ENCODE measurements around the gene KLK4. TPM values are rescaled to one million over a fixed set of nuclear protein-coding genes. Genes with fewer than 3 reads are reported as not detected.
"Not testable (repeated sequence)": the region's sequence is repeated elsewhere in the genome, so short reads cannot be mapped to it uniquely, and the experiment has no call there.

The KLK4 gene
- total RNA-seq, 1 donor from 2014 or later = not detected

DNA sequence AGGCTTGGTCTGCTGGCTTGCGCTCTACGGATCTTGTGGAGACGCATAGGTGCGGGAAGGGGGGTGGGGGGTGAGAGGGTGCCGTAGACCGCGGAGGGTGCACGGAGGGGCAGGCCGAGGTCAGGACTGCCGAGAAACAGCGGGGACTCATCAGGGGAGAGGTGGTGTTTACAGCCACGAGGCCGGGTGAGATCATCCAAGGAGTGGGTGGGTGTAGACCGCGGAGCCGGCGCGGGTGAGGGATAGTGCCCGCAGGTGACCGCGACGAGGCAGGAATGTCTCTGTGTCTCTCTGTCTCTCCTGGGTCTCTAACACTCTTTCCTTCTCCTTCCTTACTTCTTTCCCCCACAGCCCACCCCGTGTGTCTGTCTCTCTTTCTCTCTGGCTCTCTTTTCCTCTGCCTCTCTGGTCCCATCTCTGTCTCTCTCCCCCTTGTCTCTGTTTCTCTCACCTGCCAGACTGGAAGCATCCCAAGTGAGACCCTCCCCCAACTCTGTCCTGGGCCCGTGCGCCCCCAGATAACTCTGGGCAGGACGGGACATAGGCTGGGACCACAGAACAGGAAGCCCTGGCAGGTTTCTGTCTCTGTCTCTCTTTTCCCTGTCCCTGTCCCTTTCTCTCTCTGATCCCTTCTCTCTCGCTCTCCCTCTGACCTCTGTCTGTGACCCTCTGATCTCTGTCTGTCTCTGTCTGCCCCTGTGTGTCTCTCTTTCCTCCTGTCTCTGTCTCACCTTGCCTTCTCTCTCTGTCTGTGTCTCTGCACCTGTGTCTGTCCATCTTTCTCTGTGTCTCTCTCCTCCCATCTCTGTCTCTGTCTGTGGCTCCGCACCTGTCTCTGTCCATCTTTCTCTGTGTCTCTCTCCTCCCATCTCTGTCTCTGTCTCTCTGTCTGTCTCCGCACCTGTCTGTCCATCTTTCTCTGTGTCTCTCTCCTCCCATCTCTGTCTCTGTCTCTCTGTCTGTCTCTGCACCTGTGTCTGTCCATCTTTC is 1.8 kb upstream of the KLK4 start:
- no peak for DNase-seq (ENCODE audit: low read depth in 2 of 2)

DNA sequence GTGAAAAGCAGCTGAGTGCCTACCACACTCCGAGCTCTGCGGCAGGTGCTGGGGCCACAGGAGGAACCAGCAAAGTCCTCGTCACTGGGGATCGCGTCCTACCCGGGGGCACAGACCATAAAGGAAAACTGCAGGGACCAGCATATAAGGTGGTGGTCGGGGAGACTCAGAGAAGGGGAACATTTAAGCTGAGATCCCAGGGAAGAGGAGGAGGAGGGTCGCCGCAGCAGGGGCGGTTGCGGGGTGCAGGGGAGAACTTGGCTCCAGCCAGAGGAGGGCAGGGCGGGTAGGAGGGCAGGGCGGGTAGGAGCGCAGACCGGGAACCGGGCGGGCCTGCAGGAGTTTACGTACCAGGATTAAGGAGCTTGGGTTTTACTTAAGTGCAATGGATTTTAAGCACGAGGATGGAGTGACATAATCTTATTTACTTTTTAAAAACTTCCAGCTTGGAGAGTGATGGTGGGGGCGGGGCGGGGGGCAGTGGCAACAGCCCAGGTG is 956 bp upstream of the KLK4 start:
- DNase-seq (ENCODE audit: low read depth in 2 of 2) = no peak

- no peak for DNase-seq (ENCODE audit: low read depth in 2 of 2)
Observed at GRCh38 chr19:50910722-50911121, 473 bp downstream of the KLK4 start.

DNA sequence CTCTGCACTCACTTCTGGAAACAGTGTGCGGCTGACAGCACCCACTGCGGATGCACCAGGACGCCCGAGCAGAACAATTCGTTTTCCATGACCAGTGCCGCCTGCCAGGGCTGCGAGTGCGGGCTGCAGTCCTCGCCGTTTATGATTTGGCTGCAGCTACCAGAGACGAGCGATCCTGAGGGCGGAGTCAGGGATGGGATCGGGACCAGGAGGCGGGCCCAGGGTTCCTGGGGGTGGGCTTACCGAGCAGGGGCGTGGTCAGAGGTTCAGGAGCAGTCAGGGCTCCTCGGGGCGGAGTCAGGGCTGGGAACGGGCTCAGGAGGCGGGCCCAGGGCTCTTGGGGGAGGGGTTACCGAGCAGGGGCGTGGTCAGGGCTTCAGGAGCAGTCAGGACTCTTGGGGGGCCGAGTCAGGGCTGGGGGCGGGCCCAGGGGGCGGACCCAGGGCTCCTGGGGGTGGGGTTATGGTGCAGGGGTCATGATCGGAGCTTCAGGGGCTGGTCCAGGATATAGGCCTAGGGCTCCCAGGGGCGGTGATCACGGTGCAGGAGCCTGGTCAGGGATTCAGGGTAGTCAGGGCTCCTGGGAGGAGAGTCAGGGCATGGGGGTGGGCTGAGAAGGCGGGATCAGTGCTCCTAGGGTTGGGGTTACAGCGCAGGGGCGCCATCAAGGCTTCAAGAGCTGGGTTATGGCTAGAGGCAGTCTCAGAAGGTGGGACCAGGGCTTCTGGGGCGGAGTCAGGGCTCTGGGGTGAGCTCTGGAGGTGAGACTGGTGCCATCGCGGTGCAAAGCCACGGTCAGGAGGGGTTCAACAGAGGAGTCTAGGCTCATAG is 1.7 kb downstream of the KLK4 start:
- DNase-seq (ENCODE audit: low read depth in 2 of 2) = peak in 1 of 2 donors; percentile 62

GRCh38 chr19:50908336-50908735 is 2.9 kb downstream of the KLK4 start:
- no peak for DNase-seq (ENCODE audit: low read depth in 2 of 2)

DNA sequence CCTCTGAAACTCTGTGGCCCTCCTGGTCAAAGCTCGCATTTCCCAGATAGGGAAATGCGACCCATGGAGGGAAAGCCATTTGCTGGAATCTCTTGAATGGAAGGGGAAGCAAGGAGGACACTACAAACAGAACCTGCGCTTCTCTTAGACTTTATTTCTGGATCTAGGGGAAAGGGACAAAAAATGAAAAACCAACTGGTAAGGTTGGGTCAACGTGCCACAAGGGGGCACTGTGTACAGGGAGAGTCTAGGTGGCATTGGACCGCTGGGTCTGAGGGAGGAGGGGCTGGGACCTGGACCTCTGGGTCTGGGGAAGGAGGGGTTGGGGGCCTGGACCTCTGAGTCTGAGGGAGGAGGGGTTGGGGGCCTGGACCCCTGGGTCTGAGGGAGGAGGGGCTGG is 5.0 kb downstream of the KLK4 start:
- DNase-seq (ENCODE audit: low read depth in 2 of 2) = peak; percentile 16 to 38

GRCh38 chr19:50902640-50903039 is 8.6 kb downstream of the KLK4 start:
- DNase-seq (ENCODE audit: low read depth in 2 of 2) = no peak

- no peak for DNase-seq (ENCODE audit: low read depth in 2 of 2)
Observed at GRCh38 chr19:50899569-50899968, 11.6 kb downstream of the KLK4 start.

GRCh38 chr19:50898018-50898417 is 13.2 kb downstream of the KLK4 start:
- DNase-seq (ENCODE audit: low read depth in 2 of 2) = no peak

- DNase-seq (ENCODE audit: low read depth in 2 of 2) = no peak
Observed at GRCh38 chr19:50897612-50898011, 13.6 kb downstream of the KLK4 start.

DNA sequence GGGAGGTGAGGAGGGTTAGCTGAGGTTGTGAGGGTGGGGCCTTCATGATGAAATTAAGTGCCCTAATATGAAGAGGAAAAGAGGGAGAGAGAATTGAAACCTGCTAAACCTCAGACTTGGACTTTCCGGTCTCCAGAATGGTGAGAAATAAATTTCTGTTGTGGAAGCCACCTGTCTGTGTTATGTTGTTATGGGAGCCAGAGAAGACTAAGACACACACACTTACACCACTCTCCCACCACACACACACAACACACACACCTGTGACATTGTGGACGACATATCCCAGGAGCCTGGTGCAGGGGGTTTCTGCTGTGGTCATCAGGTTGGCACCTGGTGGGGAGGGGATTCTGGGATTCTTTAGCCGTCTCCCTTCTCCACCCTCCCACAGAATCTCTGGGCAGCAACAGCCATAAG is 14.0 kb downstream of the KLK4 start:
- DNase-seq (ENCODE audit: low read depth in 2 of 2) = no peak

DNA sequence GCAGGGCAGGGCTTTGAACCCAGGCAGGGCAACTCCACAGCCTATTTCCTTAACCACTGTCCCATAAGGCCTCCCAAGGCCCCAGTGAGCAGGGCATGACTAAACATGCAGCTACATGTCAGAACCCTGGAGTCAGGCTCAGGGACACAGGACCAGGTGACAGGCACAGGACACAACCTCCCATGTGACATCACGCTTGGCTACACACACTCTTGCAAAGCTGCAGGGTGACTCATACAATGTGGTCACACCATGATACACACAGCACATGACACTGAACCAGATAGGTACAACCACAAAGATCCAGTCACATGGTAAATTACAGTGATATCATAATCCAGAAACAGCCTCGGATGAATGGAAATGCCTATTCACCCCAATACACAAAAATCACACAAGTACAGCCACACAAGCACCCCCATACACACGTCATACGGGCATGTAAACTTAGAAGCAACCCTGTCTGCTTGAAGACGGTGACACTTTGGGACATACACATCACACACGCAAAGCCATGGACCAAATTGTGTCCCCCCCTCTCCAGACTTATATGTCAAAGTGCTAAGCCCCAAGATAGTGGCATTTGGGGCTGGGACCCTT is 14.5 kb downstream of the KLK4 start:
- peak in 1 of 2 donors; percentile 10 for DNase-seq (ENCODE audit: low read depth in 2 of 2)

DNA sequence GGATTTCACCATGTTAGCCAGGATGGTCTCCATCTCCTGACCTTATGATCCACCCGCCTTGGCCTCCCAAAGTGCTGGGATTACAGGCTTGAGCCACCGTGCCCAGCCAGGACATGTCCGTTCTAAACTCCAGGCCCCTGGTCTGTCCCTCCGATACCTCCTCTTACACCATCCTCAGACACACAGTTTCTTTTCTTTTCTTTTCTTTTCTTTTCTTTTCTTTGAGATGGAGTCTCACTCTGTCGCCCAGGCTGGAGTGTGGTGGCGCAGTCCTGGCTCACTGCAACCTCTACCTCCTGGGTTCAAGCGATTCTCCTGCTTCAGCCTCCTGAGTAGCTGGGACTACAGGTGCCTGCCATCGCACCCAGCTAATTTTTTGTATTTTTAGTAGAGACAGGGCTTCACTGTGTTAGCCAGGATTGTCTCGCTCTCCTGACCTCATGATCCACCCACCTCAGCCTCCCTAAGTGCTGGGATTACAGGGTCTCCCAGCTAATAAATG is 15.1 kb downstream of the KLK4 start:
- DNase-seq (ENCODE audit: low read depth in 2 of 2) = not testable (repeated sequence)

DNA sequence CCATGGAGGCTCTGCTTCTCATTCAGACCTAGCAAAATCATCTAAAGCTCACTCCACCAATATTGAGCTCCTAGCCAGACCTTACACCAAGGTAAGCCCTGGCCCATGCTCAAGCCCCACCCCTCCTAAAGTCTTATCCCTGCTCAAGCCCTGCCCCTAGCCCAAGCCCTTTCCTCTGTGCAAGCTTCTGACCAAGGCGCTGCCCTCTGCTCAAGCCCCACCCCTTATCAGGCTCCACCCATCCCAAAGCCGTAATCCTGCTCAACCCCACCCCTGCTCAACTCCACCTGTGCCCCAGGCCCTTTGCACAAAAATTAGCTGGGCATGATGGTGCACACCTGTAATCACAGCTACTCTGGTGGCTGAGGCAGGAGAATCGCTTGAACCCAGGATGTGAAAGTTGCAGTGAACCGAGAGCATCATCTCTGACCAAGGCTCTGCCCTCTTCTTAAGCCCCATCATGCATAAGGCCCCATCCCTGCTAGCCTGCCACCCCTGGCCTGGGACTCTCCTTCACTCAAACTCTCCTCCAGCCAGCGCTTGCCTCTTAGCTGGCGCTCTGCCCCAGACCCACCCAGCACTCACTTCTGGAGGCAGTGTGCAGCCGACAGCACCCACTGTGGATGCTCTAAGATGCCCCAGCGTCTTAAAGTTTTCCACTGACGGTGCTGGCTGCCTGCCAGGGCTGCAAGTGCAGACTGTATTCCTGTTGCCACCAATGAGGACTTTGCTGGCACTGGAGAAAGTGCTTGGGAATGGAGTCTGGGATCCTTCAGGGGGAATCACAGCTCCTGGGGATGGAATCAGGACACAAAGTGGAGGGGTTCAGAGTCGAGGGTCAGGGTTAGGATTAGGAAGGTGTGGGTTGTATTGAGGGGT is 16.5 kb downstream of the KLK4 start:
- DNase-seq (ENCODE audit: low read depth in 2 of 2) = no peak

DNA sequence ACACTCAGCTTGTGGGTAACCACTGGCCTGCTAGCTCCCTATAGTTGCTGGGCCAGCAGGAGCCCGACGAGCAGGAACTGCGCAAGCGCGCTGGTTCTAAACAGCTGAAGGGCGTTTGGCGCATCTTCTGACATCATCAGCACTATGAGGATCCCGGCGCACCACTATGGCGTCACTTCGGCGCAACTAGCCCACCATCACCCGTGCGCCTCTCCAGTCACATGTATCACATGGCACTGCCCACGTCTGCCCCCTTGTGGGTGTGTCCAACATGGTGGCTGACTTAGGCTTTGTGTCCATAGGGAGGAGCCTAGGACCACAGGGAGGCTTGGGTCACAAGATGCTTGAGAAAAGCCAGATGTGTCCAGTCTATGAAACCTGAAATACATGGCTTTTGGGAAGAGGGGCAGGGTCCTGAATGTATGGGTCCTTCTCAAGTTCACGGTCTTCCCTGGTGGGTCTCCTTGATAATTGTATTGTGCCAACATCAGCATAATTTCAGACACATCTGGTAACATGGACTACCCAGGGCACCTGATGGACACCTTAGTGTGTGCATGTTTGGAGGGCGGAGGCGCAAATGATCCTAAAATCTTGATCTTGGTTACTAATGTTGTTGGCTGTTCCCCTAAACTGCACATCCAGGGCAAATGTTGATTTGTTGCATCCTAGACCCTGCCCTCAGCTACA is 18.0 kb downstream of the KLK4 start:
- no peak for DNase-seq (ENCODE audit: low read depth in 2 of 2)

DNA sequence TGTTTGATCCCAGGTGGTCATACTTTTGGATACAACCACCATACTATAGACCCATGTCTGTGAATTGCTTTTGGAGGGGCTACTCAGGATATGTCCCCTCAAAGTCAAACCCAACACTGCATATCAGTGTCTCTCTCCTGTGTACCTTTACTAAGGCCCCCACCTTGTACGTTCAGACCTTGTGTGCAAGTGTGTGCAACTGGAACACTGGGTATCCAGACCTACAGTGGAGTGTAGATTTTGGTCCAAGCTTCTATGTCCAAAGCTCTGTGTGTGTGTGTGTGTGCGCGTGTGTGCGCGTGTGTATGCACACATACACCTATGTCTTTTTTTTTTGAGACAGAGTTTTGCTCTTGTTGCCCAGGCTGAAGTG is 20.0 kb downstream of the KLK4 start:
- DNase-seq (ENCODE audit: low read depth in 2 of 2) = no peak

- DNase-seq (ENCODE audit: low read depth in 2 of 2) = no peak
Observed at GRCh38 chr19:50890422-50891252, 20.6 kb downstream of the KLK4 start.

- no peak for DNase-seq (ENCODE audit: low read depth in 2 of 2)
Observed at GRCh38 chr19:50889638-50890037, 21.6 kb downstream of the KLK4 start.

DNA sequence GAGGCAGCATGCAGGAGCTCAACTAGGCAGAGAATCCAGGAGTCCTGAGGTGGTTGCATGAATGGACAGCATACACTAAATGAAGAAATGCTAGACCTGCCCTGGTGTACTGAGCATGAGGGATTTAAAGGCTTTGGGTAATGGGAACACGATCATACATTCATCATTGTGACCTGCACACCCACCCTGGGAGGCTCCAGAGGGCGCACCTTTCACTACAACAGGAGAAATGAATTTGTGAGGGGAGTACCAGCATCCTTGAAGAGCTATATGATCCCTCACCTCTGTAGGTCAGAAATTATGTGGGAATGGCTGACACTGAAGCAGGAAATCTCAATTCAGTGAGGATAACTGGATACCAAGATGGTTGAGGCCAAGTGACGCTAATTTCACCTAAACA is 29.0 kb downstream of the KLK4 start:
- no peak for DNase-seq (ENCODE audit: low read depth in 2 of 2)

All from dermis microvascular lymphatic vessel endothelial cell (primary cell).